ENCODE measurements around the gene RESP18. TPM values are rescaled to one million over a fixed set of nuclear protein-coding genes. Genes with fewer than 3 reads are reported as not detected.

RESP18 gene
- polyA plus RNA-seq, 1 donor = 0.46 TPM

GRCh38 chr2:219285373-219285735 lies 47.2 kb downstream of the RESP18 start:
- H3K36me3 ChIP-seq (ENCODE audit: control insufficient read depth, insufficient read depth, low read length) = peaks cover 46% of the 10 kb centered on the region
- no peak for DNase-seq
- WGBS (ENCODE audit: insufficient coverage, low lambda C conversion rate) = no CpG with 5 or more reads among the region's 12 CpGs

GRCh38 chr2:219284501-219285372 lies 47.8 kb downstream of the RESP18 start:
- Histone ChIP-seq H3K27ac (ENCODE audit: low read length) (no peak overlapping the region), H3K9me3 (ENCODE audit: control insufficient read depth, low read depth, low read length) (no peaks in the 10 kb centered on the region), H3K4me1 (ENCODE audit: control insufficient read depth, insufficient read depth, low read length) (peaks cover 5% of the 10 kb centered on the region), H3K36me3 (ENCODE audit: control insufficient read depth, insufficient read depth, low read length) (peaks cover 46% of the 10 kb centered on the region), H3K4me3 (ENCODE audit: low read length) (no peak overlapping the region), H3K27me3 (ENCODE audit: control insufficient read depth, insufficient read depth, low read length) (no peaks in the 10 kb centered on the region)
- no CpG with 5 or more reads among the region's 16 CpGs for WGBS (ENCODE audit: insufficient coverage, low lambda C conversion rate)
- no peak for DNase-seq

More at GRCh38 chr2:219285373-219285735, 47.2 kb downstream of the RESP18 start:
- no peaks in the 10 kb centered on the region for H3K9me3 ChIP-seq (ENCODE audit: control insufficient read depth, low read depth, low read length)
- no peak overlapping the region for H3K4me3 ChIP-seq (ENCODE audit: low read length)
- H3K27ac ChIP-seq (ENCODE audit: low read length) = no peak overlapping the region
- no peaks in the 10 kb centered on the region for H3K27me3 ChIP-seq (ENCODE audit: control insufficient read depth, insufficient read depth, low read length)
- no peaks in the 10 kb centered on the region for H3K4me1 ChIP-seq (ENCODE audit: control insufficient read depth, insufficient read depth, low read length)

GRCh38 chr2:219282943-219283581 lies 49.5 kb downstream of the RESP18 start:
- H3K4me3 ChIP-seq (ENCODE audit: low read length) = no peak overlapping the region
- H3K27ac ChIP-seq (ENCODE audit: low read length) = no peak overlapping the region
- no peaks in the 10 kb centered on the region for H3K27me3 ChIP-seq (ENCODE audit: control insufficient read depth, insufficient read depth, low read length)
- no peak for DNase-seq
- peaks cover 46% of the 10 kb centered on the region for H3K36me3 ChIP-seq (ENCODE audit: control insufficient read depth, insufficient read depth, low read length)
- H3K9me3 ChIP-seq (ENCODE audit: control insufficient read depth, low read depth, low read length) = no peaks in the 10 kb centered on the region
- no CpG with 5 or more reads among the region's 17 CpGs for WGBS (ENCODE audit: insufficient coverage, low lambda C conversion rate)
- H3K4me1 ChIP-seq (ENCODE audit: control insufficient read depth, insufficient read depth, low read length) = peaks cover 13% of the 10 kb centered on the region

- WGBS (ENCODE audit: insufficient coverage, low lambda C conversion rate) = no CpG with 5 or more reads among the region's 5 CpGs
Observed at GRCh38 chr2:219282375-219282774, 50.2 kb downstream of the RESP18 start.

GRCh38 chr2:219281588-219281987 lies 51.0 kb downstream of the RESP18 start:
- H3K4me3 ChIP-seq (ENCODE audit: low read length) = no peak overlapping the region
- H3K27ac ChIP-seq (ENCODE audit: low read length) = no peak overlapping the region
- no CpG with 5 or more reads among the region's 8 CpGs for WGBS (ENCODE audit: insufficient coverage, low lambda C conversion rate)
- DNase-seq = no peak
- no peaks in the 10 kb centered on the region for H3K9me3 ChIP-seq (ENCODE audit: control insufficient read depth, low read depth, low read length)
- H3K4me1 ChIP-seq (ENCODE audit: control insufficient read depth, insufficient read depth, low read length) = peaks cover 17% of the 10 kb centered on the region
- no peaks in the 10 kb centered on the region for H3K27me3 ChIP-seq (ENCODE audit: control insufficient read depth, insufficient read depth, low read length)
- peaks cover 46% of the 10 kb centered on the region for H3K36me3 ChIP-seq (ENCODE audit: control insufficient read depth, insufficient read depth, low read length)

More at GRCh38 chr2:219282375-219282774, 50.2 kb downstream of the RESP18 start:
- Histone ChIP-seq H3K4me1 (ENCODE audit: control insufficient read depth, insufficient read depth, low read length) (peaks cover 17% of the 10 kb centered on the region), H3K4me3 (ENCODE audit: low read length) (no peak overlapping the region), H3K9me3 (ENCODE audit: control insufficient read depth, low read depth, low read length) (no peaks in the 10 kb centered on the region), H3K36me3 (ENCODE audit: control insufficient read depth, insufficient read depth, low read length) (peaks cover 46% of the 10 kb centered on the region), H3K27me3 (ENCODE audit: control insufficient read depth, insufficient read depth, low read length) (no peaks in the 10 kb centered on the region), H3K27ac (ENCODE audit: low read length) (no peak overlapping the region)
- DNase-seq = no peak

- peaks cover 45% of the 10 kb centered on the region for H3K36me3 ChIP-seq (ENCODE audit: control insufficient read depth, insufficient read depth, low read length)
Observed at GRCh38 chr2:219280651-219281050, 51.9 kb downstream of the RESP18 start.

GRCh38 chr2:219279916-219280516 lies 52.5 kb downstream of the RESP18 start:
- H3K27ac ChIP-seq (ENCODE audit: low read length) = peak overlapping the region; percentile 85
- no peaks in the 10 kb centered on the region for H3K9me3 ChIP-seq (ENCODE audit: control insufficient read depth, low read depth, low read length)
- peaks cover 38% of the 10 kb centered on the region for H3K36me3 ChIP-seq (ENCODE audit: control insufficient read depth, insufficient read depth, low read length)
- H3K4me1 ChIP-seq (ENCODE audit: control insufficient read depth, insufficient read depth, low read length) = peaks cover 17% of the 10 kb centered on the region
- no peaks in the 10 kb centered on the region for H3K27me3 ChIP-seq (ENCODE audit: control insufficient read depth, insufficient read depth, low read length)
- peak overlapping the region; percentile 65 for H3K4me3 ChIP-seq (ENCODE audit: low read length)
- no CpG with 5 or more reads among the region's 12 CpGs for WGBS (ENCODE audit: insufficient coverage, low lambda C conversion rate)
- no peak for DNase-seq

More at GRCh38 chr2:219280651-219281050, 51.9 kb downstream of the RESP18 start:
- Histone ChIP-seq H3K4me3 (ENCODE audit: low read length) (no peak overlapping the region), H3K27me3 (ENCODE audit: control insufficient read depth, insufficient read depth, low read length) (no peaks in the 10 kb centered on the region), H3K27ac (ENCODE audit: low read length) (no peak overlapping the region), H3K4me1 (ENCODE audit: control insufficient read depth, insufficient read depth, low read length) (peaks cover 17% of the 10 kb centered on the region), H3K9me3 (ENCODE audit: control insufficient read depth, low read depth, low read length) (no peaks in the 10 kb centered on the region)
- no peak for DNase-seq
- no CpG with 5 or more reads among the region's 4 CpGs for WGBS (ENCODE audit: insufficient coverage, low lambda C conversion rate)

- H3K36me3 ChIP-seq (ENCODE audit: control insufficient read depth, insufficient read depth, low read length) = peaks cover 32% of the 10 kb centered on the region
- H3K27me3 ChIP-seq (ENCODE audit: control insufficient read depth, insufficient read depth, low read length) = no peaks in the 10 kb centered on the region
- H3K27ac ChIP-seq (ENCODE audit: low read length) = peak within 1 kb of the TSS; percentile 85
- no CpG with 5 or more reads among the region's 65 CpGs for WGBS (ENCODE audit: insufficient coverage, low lambda C conversion rate)
- H3K4me3 ChIP-seq (ENCODE audit: low read length) = peak within 1 kb of the TSS; percentile 65
- peak; percentile 97 to 98 for DNase-seq
- no peaks in the 10 kb centered on the region for H3K9me3 ChIP-seq (ENCODE audit: control insufficient read depth, low read depth, low read length)
- H3K4me1 ChIP-seq (ENCODE audit: control insufficient read depth, insufficient read depth, low read length) = peaks cover 17% of the 10 kb centered on the region
Observed at GRCh38 chr2:219279151-219279915, 53.2 kb downstream of the RESP18 start, which contains the start of gene DNAJB2. Gene DNAJB2, plus strand, starts transcription at chr2:219279366. Its CDS starts 468 bp downstream, at chr2:219279834.

GRCh38 chr2:219278655-219279150 lies 53.8 kb downstream of the RESP18 start:
- H3K4me3 ChIP-seq (ENCODE audit: low read length) = peak overlapping the region; percentile 47
- no peak for DNase-seq
- H3K4me1 ChIP-seq (ENCODE audit: control insufficient read depth, insufficient read depth, low read length) = peaks cover 17% of the 10 kb centered on the region
- no CpG with 5 or more reads among the region's 9 CpGs for WGBS (ENCODE audit: insufficient coverage, low lambda C conversion rate)
- H3K27me3 ChIP-seq (ENCODE audit: control insufficient read depth, insufficient read depth, low read length) = no peaks in the 10 kb centered on the region
- no peaks in the 10 kb centered on the region for H3K9me3 ChIP-seq (ENCODE audit: control insufficient read depth, low read depth, low read length)
- H3K36me3 ChIP-seq (ENCODE audit: control insufficient read depth, insufficient read depth, low read length) = peaks cover 29% of the 10 kb centered on the region
- peak overlapping the region; percentile 85 for H3K27ac ChIP-seq (ENCODE audit: low read length)
